ENCODE data around the gene ANKRD52. TPM values are rescaled to one million over a fixed set of nuclear protein-coding genes. Genes with fewer than 3 reads are reported as not detected.

Gene ANKRD52
- total and polyA plus RNA-seq, 2 donors (not counting 3 experiments of a cell fraction or from before 2014, with no cell fraction given), result 30.8 to 62.0 TPM

DNA sequence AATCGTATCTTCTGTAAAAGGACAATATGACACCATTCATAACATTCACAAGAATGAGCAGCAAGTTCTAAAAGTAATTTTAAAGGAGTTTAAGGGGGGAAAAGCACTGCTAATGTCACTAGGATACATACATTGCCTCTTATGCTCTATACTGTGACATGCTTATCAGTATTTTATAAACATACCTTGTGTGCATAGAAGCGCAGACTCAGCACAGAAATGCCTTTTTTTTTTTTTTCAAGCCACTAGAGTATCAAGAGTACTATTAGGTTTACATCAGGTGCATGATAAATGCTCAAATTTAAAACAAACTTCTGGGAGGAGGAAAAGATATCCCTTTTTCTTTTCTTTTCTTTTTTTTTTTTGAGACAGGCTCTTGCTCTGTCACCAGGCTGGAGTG lies 55.3 kb downstream of the ANKRD52 start:
- Histone ChIP-seq H3K4me3 (replicated peaks in 1 of 3; ENCODE audit: insufficient read depth in 1 of 3, low read depth in 1 of 3, low read length in 3 of 3) (no peak overlapping the region), H3K79me2 (ENCODE audit: control insufficient read depth, insufficient read depth, low read length) (no peaks in the 10 kb centered on the region), H3K9me3 (replicated peaks; ENCODE audit: control insufficient read depth, insufficient read depth, low read length) (no peaks in the 10 kb centered on the region), H2AFZ (ENCODE audit: low read depth, low read length) (no peak overlapping the region), H3K27ac (ENCODE audit: insufficient read depth, low read depth, low read length) (no peak overlapping the region), H3K27me3 (ENCODE audit: control insufficient read depth in 2 of 2, insufficient read depth in 2 of 2, low read length in 2 of 2) (no peaks in the 10 kb centered on the region), H3K36me3 (ENCODE audit: control insufficient read depth in 2 of 2, extremely low read depth in 1 of 2, insufficient read depth in 2 of 2, low read length in 2 of 2) (peaks cover 9 to 25% of the 10 kb centered on the region in 2 experiments), H3K4me2 (ENCODE audit: insufficient read depth, low read length) (no peak overlapping the region), H3K9me1 (replicated peaks; ENCODE audit: control insufficient read depth, extremely low read depth, insufficient read depth, low read length) (no peaks in the 10 kb centered on the region), H4K20me1 (replicated peaks; ENCODE audit: control insufficient read depth, extremely low read depth, insufficient read depth, low read length) (no peaks in the 10 kb centered on the region), H3K9ac (replicated peaks; ENCODE audit: extremely low read depth, insufficient read depth, low read length) (no peak overlapping the region), H3K4me1 (ENCODE audit: control insufficient read depth, extremely low read depth, insufficient read depth, low read length) (peaks cover 31% of the 10 kb centered on the region)
- no peak for FAIRE-seq
- ChIA-PET POLR2A (interaction anchor here (2.3 kb wide), 1 partner anchor 19 kb away, joined by 10 read pairs; the partner anchor contains the start of gene RNF41), CTCF (interaction anchor here (0.8 to 8.5 kb wide), 5 partner anchors 10 to 55 kb away, joined by 3 to 54 read pairs (median 3); partner anchors contain the start of genes ANKRD52, RNF41 and SMARCC2)
- intact Hi-C loops (cut with micrococcal nuclease) (no loop called here), dilution Hi-C loops (cut with MboI; ENCODE audit: extremely low pct_ligation_motif_present, low sequenced_read_pairs) (no loop called here)
- DNase-seq (ENCODE audit: low read depth, low spot score), result no peak
- no TSS peak for BruUV-seq (replicated peaks)
- TF ChIP-seq FOS (IDR thresholded peaks at IDR 0.05; ENCODE audit: borderline replicate concordance, insufficient read depth, low read length) (no peak), POLR2AphosphoS5 (IDR thresholded peaks at IDR 0.05; ENCODE audit: insufficient read depth, low read depth, low read length) (no peak), JUN (IDR thresholded peaks at IDR 0.05; ENCODE audit: borderline replicate concordance, insufficient read depth, insufficient read length, low read depth) (no peak), POLR2A (IDR thresholded peaks at IDR 0.05; ENCODE audit: low read depth, low read length) (no peak), GATA2 (IDR thresholded peaks at IDR 0.05; ENCODE audit: insufficient read depth, insufficient read length, low read depth, low read length) (no peak), MYC (IDR thresholded peaks at IDR 0.05; ENCODE audit: low read depth, low read length) (no peak), EZH2 (IDR thresholded peaks at IDR 0.05; ENCODE audit: borderline replicate concordance, low read depth, low read length, severe bottlenecking) (no peak)
- TF ChIP-seq, protein P1, sequence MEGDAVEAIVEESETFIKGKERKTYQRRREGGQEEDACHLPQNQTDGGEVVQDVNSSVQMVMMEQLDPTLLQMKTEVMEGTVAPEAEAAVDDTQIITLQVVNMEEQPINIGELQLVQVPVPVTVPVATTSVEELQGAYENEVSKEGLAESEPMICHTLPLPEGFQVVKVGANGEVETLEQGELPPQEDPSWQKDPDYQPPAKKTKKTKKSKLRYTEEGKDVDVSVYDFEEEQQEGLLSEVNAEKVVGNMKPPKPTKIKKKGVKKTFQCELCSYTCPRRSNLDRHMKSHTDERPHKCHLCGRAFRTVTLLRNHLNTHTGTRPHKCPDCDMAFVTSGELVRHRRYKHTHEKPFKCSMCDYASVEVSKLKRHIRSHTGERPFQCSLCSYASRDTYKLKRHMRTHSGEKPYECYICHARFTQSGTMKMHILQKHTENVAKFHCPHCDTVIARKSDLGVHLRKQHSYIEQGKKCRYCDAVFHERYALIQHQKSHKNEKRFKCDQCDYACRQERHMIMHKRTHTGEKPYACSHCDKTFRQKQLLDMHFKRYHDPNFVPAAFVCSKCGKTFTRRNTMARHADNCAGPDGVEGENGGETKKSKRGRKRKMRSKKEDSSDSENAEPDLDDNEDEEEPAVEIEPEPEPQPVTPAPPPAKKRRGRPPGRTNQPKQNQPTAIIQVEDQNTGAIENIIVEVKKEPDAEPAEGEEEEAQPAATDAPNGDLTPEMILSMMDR (IDR thresholded peaks at IDR 0.05; ENCODE audit: extremely low read depth in 1 of 2, insufficient read depth in 1 of 2, low read depth in 1 of 2, low read length in 2 of 2), result no peak
- TF ChIP-seq, protein P2, sequence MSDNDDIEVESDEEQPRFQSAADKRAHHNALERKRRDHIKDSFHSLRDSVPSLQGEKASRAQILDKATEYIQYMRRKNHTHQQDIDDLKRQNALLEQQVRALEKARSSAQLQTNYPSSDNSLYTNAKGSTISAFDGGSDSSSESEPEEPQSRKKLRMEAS (IDR thresholded peaks at IDR 0.05; ENCODE audit: insufficient read depth, insufficient read length), result no peak
